ENCODE data around the gene HOATZ.

DNA sequence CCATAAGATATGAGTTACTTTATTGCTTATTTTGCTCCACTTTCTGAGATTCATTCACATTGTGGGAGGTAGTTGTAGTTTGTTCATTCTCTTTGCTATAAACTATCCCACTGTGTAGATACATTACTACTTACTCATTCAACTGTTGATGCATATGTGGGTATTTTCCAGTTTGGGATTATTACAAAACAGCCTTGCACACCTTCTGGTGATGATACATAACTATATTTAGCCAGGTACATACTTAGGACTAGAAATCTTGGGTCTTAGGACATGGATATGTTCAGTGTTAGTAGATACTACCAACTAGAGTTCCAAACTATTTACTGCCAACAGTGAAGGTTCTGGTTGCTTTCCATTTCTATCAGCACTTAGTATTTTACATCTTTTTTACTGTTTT lies 40.1 kb upstream of the HOATZ start:
- TF ChIP-seq POLR2A (IDR thresholded peaks at IDR 0.05) = no peak
- TF ChIP-seq, protein P1, sequence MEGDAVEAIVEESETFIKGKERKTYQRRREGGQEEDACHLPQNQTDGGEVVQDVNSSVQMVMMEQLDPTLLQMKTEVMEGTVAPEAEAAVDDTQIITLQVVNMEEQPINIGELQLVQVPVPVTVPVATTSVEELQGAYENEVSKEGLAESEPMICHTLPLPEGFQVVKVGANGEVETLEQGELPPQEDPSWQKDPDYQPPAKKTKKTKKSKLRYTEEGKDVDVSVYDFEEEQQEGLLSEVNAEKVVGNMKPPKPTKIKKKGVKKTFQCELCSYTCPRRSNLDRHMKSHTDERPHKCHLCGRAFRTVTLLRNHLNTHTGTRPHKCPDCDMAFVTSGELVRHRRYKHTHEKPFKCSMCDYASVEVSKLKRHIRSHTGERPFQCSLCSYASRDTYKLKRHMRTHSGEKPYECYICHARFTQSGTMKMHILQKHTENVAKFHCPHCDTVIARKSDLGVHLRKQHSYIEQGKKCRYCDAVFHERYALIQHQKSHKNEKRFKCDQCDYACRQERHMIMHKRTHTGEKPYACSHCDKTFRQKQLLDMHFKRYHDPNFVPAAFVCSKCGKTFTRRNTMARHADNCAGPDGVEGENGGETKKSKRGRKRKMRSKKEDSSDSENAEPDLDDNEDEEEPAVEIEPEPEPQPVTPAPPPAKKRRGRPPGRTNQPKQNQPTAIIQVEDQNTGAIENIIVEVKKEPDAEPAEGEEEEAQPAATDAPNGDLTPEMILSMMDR (IDR thresholded peaks at IDR 0.05 in 8 of 11, conservative IDR thresholded peaks at IDR 0.05 in 3 of 11) = no peak

Data from spleen (tissue), 7 donors.